Activated CD4-positive, CD25-positive, alpha-beta regulatory T cell treated with anti-CD3 and anti-CD28 coated beads, Interleukin-2, amount 50 U/mL, for 72 hours (primary cell): ENCODE data around the gene RPL12.
"Not testable (repeated sequence)": the region's sequence is repeated elsewhere in the genome, so short reads cannot be mapped to it uniquely, and the experiment has no call there.

ENCODE experiments used
- DNase-seq: peaks from one replicate; pipeline ENCODE4 v3.0.0; 2021

Gene RPL12

DNA sequence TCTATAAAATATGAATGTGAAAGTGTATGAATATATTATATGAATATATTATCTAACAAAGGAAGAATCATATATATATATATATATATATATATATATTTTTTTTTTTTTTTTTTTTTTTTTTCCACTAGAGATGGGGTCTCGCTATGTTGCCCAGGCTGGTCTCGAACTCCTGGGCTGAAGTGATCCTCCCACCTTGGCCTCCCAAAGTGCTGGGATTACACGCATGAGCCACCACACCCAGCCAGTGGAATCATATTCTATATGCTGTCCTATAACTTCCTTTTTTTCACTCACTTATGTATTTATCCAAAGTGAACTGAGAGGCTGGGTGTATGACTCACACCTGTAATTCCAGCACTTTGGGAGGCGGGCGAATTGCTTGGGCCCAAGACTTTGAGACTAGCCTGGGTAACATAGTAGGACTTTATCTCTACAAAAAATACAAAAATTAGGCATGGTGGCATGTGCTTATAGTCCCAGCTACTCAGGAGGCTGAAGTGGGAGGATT lies 15.3 kb upstream of the RPL12 start:
- not testable (repeated sequence) for DNase-seq

DNA sequence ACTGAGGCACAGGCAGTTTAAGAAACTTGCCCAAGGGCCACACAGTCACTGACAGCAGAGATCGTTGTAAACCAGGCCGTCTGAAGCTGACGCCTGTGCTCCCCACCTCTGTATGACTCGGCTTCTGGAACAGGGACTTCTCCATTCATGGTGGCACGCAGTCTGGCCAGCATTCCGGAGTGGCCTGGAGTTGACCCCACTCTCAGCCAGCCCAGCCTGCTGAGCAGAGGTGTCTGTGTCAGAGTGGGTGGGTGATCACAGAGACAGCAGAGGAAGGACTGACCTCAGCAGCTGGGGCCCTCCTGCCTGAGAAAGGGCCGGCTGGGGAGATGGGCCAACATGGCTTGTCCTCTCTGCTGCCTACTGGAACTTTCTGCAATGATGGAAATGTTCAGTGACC lies 12.7 kb upstream of the RPL12 start:
- no peak for DNase-seq

DNA sequence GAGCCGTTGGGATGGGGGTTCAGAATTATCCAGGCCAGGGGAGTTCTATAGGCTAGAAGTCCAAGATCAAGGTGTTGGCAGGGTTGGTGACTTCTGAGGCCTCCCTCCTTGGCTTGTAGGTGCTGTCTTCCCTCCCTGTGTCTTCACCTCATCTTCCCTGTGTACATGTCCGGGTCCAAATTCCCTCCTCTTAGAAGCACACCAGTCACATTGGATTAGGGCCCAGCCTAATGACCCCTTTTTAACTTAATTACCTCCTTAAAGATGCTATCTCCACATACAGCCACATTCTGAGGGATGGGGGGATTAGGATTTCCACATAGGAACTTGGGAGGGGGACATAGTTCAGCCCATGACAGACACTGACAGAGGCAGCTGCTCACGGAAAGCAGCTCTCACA lies 12.2 kb upstream of the RPL12 start:
- DNase-seq: no peak

DNA sequence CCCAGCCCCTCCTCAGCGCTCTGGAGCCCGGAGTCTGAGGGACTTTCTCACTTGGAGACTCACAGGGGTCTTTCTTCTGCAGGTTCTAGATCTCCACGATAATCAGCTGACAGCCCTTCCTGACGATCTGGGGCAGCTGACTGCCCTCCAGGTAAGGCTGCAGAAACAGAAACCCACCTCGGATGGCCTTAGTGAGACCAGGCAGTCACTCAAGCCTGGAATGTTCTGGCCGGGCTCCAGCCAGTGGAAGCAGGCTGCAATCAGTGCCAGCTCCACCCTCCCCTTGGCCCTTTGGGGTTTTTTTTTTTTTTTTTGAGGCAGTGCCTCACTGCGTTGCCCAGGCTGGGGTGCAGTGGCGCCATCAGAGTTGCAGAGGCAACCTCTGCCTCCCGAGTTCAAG lies 7.7 kb upstream of the RPL12 start:
- DNase-seq: no peak

DNA sequence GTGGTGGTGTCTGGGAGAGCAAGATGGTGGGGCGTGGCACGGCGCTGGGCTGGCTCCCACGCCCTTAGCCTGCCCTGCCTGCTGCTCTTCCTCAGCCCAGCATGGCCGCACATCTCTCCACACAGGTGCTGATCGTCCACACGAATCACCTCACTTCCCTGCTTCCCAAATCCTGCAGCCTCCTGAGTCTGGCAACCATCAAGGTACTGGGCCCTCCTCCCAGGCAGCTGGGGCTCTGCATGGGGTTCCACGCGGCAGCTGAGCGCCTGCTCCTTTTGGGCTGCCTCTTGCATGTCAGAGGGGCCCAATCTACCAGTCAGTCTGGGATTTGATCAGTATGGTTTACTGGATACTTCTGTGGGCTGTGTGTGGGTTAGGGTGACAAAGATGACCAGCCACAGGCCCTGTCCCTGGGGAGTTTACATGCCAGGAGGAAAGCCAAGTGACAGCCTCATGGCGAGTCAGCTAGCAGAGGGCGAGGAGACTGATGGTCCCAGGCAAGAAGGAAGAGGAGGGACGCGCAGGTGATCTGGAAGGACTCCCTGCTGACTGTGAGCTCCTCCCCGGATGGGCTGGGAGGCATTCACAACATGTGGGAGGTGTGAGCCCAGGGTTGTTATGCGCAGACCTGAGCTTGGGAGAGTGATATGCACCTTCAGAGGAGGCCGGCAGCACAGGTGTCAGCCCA lies 6.1 kb upstream of the RPL12 start:
- DNase-seq: no peak

DNA sequence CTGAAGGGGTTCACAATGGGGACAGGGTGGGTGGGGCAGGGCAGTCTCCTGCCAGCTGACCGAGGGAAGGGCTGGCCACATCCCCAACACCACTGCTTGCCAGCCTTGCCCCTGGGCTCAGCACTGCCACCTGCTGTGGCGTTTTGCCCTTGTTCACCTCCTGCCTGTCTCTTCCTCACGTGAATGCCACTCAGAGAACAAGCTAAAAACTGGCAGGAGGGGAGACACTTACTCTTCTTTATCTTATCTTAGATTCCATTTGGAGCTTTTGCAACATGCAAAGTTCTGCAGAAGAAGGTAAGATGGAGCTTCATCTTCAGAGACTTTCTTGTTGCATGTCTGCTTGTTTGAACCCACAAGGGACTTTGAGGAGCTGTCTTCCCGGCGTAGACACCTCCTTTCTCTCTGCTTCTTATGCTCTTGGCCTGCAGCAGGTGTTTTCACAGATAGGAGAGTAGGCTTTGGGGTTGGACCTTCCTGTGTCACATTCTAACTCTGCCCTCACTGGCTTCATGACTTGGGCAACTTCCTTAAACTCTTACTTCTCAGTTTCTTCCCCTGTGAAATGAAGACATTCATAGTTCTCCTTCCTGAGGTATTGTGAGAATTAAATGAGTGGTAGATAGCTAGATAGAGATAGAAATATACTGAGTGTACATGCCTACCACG lies 4.3 kb upstream of the RPL12 start:
- DNase-seq: no peak

DNA sequence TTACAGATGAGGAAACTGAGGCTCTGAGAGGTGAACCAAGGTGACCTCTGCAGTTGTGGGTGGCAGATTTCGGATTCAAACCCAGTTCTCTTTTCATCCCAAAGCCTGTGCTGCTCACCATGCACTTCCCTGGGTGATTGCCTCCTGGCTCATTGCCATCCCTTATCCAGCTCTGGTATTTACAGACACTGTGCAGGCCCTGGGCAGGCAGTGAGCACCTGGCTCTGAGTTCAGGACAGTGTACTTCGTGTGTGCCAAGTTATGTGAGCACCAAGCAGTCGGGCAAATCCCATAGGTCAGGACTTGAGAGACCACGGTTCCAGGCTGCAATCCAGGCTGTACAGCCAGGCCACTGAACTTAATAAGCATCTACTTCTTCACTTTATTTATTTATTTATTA lies 1.5 kb upstream of the RPL12 start:
- no peak for DNase-seq

DNA sequence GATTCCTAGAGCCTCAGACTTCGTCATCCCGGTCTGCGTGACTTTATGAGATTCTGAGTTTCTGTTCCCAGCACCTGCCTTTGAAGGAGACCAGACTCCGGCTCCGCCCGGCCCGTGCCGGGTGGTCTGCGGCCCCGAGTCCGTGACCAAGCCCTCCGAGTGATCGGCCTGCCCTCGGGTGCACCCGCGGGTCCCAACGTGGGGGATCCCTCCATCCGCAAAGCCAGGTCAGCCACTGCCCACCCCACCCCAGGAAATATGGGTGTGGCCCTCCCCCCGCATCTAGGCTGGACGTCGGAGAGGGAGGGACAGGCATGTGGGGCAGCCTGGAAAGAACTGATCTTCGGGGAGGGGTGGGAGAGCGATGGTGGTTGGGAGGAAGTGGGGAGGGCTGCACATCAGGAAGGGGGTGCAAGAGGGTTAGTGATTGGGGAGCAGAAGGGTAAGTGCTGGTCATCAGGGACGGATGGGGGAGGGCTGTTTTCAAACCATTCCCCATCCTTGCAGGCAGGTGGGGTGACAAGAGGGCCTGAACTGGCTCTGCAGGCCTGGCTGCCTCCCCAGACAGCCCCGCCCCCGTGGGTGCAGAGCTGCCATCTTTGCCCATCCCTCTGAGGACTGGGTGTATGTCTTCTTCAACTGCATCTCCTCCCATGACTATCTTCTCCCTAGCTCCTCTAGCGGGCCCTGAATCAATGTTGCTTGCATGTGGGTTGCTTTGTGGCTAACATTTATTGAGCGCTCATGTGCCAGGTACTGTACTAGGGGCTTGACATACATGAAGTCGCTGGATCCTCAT lies 851 bp upstream of the RPL12 start:
- DNase-seq: peak; percentile 53

DNA sequence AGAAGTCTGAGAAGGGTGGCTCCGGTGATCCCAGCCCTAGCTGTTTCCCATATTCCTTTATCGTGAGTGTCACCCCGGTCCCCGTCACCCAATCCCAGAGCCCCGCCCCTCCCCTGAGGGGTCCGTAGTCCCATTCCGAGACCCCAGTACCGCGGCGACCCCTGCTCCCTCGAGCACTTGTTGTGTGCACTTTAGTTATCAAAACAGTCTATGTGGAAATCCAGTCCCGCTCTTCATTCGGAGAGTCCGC lies 327 bp upstream of the RPL12 start:
- DNase-seq: no peak

DNA sequence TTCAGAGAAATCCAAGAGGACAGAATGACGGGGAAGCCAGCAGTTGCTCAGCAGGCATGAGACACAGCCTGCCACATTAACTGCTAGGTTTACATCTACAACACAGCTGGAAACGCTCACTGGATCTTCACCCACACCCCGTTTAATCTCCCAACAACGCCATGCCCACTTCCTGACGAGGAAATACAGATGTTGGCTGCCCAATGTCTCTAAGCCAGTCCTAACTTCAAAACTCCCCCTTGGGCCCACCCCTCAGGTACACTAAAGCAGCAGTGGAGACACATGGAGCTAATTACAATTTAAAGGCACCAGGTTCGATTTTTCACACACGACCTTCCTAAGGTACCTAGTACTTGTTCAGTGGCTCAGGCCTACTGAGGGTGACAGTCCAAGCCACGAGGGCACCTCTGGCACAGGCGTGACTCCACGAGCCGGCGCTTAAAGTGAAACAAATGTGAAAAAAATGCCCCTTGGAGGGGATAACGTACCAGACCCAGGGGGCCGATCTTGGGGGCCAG lies 904 bp downstream of the RPL12 start:
- DNase-seq: no peak

DNA sequence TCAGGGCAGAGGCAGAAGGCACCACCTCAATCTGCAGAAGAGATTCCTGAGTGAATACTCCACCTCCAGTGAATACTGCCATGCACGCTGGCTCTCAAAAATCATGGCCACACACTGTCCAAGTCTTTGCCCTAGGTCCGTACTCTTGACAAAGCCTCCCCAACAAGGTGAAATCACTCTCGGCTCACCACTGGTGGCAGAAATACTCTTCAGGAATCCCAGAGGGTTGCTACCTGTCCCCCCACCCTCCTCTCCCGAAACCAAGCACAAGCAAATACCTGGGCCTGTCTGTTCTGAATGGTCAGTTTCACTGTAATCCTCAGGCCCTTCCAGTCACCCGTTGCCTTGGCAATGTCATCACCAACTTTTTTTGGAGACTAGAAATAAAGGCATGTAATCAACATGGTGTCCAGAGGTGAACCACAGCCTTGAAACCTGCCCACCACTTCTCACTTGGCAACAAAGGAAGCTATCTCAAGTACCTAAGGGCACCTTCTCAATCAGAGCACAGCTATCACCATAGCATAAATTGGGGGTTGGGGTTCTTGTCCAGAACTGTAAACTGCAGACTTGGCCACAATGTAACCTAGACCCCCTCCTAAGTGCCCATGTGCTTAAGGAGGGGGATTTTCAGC lies 1.8 kb downstream of the RPL12 start:
- no peak for DNase-seq

DNA sequence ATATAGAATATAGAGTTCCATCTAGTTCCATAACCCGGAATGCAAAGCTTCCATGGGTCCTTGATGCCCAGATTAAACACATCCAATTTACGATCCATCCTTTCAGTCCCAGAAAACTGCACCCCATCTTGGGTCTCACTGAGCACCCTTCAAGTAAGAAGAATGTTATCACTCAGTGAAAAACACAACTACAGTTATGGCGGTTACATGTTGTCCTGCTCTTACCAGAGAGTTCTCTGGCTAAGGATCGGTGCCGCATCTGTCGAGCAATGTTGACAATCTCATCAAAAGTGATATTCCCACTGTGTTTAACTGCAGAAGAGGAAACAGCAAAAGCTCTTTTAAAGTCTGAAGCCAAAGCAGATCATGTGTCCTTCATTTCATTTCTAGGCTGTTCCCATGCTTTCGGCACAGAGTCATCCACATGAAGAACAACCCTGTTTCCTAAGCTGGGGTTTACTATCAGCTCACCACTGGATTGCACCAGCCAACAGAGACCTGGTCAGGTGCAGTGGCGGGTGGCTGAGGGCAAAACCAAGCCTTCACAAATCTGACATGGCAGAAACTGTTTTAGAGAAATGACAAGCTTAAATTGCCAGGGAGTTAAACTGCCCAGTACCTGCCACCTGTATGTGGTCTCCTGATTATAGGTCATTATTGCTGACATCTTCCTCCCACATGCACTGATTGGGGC lies 2.9 kb downstream of the RPL12 start:
- DNase-seq: no peak

DNA sequence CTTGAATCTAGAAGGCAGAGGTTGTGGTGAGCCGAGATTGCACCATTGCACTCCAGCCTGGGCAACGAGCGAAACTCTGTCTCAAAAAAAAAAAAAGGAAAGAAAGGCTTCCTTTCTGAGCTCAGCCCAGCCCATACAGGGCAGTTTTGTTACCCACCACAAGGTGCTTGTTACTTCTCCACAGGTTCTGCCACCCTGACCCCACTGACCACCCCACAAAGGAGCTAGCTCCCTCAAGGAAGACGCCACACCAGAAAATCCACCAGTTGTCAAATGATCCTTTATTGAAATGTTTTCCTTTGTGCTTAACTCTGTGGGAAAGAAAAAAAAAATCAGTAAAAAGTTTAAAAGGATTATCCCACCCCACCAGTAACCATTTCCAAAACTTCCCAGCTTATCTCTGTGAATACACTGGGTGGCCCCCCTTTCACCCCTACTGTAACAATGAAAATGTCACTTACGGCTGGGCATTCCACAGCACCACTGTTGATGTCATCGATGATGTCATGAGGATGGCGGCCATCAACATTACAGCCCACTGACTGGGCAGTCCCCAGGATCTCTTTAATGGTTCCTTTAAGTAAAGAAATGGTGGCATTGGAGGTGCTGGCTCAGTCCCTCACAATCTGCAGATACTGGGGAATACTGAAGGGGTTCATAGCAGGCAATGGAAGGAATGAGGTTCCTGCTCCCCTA lies 3.6 kb downstream of the RPL12 start:
- no peak for DNase-seq

DNA sequence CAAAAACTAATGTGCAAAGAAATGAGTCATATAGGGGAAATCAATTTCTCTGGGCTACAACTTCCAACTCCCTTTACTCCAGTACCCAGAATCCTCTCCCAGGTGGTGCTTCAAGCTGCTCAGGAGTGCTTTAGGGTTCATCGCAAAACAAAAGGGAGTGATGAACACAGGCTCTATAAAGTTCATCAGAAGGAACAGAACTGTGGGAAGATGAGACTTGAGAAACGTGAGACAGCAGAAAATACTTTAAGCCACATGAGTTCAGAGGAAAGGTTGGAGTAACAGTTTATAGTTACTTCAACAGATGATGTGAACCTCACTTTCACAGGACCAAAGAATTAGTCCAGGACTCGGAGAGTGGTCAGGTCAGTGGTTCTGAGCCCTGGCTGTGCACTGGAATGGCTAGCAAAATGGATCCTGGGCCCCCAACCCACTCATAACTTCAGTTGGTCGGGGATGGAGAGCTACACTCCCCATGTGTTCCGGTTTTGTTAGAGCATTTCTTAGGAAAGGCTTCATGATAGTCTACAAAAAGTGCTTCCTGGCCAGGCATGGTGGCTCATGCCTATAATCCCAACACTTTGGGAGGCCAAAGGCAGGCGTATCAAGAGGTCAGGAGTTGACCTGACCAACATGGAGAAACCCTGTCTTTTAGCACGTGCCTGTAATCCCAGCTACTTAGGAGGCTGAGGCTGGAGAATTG lies 4.3 kb downstream of the RPL12 start:
- no peak for DNase-seq

DNA sequence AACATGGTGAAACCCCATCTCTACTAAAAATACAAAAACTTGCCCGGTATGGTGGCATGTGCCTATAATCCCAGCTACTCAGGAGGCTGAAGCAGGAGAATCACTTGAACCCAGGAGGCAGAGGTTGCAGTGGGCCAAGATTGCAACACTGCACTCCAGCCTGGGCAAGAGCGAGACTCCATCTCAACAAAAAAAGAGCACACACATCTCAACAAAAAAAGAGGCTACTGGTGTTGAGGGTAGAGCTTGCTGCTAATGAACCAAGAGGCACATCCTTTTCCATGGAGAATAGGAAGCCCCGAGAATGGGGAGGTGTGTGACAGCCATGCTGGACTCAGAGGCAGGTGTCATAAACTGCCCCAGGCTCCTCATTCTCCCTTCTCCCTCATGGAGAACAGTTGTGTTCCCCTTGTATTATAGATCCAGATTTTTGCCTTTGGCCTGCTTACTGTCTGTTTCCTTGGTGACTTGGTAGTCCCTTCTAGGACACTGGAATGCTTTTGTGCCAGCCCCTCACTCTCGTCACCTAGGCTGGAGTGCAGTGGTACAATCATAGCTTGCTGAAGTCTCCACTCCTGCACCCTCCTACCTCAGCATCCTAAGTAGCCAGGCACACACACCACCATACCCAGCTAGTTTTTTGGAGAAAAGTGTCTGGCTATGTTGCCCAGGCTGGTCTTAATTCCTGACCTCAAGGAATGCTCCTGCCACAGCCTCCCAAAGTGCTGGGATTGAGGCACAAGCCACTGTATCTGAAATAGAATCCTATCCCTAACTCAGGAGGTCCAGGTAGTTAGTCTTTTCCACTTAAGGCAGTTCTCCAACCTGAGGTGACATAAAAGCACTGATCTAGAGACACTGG lies 5.1 kb downstream of the RPL12 start:
- no peak for DNase-seq

DNA sequence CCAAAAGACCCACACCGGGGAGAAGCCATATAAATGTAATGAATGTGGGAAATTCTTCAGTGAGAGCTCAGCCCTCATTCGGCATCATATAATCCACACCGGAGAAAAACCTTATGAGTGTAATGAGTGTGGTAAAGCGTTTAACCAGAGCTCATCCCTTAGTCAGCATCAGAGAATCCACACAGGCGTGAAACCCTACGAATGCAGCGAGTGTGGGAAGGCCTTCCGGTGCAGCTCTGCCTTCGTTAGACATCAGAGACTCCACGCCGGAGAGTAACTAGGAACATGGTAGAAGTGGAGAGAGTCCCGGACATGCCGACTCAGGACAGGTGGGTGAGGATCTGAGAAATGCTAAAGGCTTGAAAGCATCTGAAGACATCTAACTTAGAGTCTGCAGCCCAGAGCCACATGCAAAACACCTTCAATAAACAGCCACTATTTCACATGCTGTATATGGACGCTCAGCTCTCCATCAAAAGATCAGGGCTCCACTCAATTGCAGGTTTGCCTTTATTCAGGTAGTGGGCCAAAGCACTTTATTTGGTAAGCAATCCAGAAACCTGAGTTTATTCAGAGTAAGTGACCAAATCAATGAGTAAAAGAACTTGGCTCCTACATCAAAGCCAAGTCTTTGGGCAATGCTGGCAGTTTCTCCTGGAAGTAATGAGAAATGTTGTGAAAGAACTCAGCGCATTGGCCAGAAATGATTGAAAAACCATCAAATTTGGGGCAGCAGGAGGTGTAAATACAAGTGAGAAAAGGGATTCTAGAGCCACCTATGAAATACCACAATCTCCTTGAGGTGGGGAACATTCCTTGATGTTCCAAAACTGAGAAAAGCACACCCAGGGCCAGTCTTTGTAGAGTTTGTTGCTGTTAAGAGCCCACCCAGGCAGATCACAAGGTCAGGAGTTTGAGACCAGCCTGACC lies 6.0 kb downstream of the RPL12 start:
- no peak for DNase-seq

DNA sequence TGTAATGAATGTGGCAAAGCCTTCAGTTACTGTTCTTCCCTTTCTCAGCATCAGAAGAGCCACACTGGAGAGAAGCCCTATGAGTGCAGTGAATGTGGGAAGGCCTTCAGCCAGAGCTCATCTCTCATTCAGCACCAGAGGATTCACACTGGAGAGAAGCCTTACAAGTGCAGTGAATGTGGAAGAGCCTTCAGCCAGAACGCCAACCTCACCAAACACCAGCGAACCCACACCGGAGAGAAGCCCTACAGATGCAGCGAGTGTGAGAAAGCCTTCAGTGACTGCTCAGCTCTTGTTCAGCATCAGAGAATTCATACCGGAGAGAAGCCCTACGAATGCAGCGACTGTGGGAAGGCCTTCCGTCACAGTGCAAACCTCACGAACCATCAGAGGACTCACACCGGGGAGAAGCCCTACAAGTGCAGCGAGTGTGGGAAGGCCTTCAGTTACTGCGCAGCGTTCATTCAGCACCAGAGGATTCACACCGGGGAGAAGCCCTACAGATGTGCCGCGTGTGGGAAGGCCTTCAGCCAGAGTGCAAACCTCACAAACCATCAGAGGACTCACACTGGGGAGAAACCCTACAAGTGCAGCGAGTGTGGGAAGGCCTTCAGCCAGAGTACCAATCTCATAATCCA lies 6.8 kb downstream of the RPL12 start:
- no peak for DNase-seq

DNA sequence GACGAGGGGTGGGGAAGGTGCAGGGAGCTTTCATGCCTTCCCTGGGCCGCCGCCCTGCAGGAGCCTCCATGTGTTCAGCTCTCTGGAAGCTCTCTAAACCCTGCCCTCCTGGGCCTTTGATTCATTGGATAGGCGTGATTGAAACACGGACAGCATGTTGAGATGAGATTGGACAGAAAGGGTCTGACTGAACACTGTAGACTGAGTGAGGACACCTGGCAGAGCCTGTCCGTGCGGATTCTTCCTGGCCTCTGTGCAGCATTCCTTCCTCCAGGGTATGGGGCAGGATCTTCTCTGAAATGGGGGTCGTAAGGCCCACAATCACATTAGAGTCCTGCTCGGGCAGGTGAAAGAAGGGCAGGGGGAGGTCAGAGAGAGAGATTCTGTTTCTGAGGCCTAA lies 12.8 kb downstream of the RPL12 start:
- no peak for DNase-seq
